BE2C (cell line): ENCODE data around the gene NPC2.
"Not testable (repeated sequence)": the region's sequence is repeated elsewhere in the genome, so short reads cannot be mapped to it uniquely, and the experiment has no call there.

Source experiments
- DNase-seq: peaks from one replicate; pipeline ENCODE4 v3.0.0-alpha.2; 2020
- H3K27me3 ChIP-seq: fragments of 250-450 bp; sonication (Bioruptor Pico); 2 replicates; pipeline ENCODE4 v1.5.1; 2020; ENCODE audit warnings: mild to moderate bottlenecking
- H3K36me3 ChIP-seq: fragments of 250-450 bp; sonication (Bioruptor Pico); 2 replicates; pipeline ENCODE4 v1.5.1; 2020; ENCODE audit warnings: mild to moderate bottlenecking
- H3K4me1 ChIP-seq: fragments of 250-450 bp; sonication (Bioruptor Pico); 2 replicates; pipeline ENCODE4 v1.5.1; 2020
- H3K4me3 ChIP-seq: 2 replicates; pipeline ENCODE4 v1.5.1; 2011; ENCODE audit warnings: low read depth, low read length
- H3K9me3 ChIP-seq: fragments of 250-450 bp; sonication (Bioruptor Pico); 2 replicates; pipeline ENCODE4 v1.5.1; 2020
- TF ChIP-seq, protein P1 (sequence below): IDR thresholded peaks from 2 replicates; pipeline ENCODE4 v1.5.1; 2012; ENCODE audit warnings: mild to moderate bottlenecking, low read depth, low read length

The NPC2 gene

GRCh38 chr14:74457565-74457895 is 35.6 kb downstream of the NPC2 start:
- no peaks in the 10 kb centered on the region for H3K4me1 ChIP-seq
- H3K4me3 ChIP-seq = no peak overlapping the region
- H3K27me3 ChIP-seq = 0 out of 2 replicates have a peak, but pooled peaks cover under 1% of the 10 kb centered on the region

DNA sequence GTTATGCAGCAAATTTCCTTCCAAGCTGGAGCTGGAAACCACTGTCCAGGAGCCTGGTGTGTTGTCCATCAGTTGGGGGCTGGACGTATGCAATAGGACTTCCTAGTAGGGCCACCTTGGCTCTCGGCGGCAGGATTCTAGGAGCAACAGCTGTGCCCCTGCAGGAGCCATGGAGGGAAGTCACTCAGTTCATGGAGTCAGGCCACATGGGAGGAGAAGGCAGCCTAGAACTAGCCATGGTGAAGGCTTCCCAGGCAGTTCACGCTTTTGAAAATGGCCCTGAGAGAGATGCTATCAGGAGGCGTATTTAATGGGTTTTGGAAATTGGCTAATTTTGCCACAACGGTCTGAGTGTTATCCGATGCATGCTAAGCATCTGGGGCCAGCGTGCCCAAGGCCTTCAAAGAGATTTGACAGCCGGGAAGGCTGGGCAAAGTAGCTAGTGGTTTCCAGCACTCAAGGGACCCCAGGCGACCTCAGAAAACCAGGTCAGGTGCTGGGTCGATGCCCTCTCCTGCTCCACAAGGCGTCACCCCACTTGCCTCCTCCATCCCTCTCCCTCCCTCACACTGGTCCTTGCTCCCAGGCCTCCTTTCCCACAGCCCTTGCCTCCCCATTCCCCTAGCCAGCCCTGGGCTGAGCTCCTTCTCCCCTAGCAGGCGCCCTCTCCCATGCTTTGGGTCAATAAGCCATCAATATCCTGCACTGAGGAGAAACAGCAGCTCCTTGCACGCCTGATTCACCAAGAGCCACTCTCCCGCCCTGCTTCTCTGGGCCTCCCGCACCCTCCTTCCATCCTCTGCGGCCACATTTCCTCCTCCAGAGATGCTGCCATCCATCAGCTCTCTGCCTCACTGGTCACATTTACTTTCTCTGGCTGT is 36.2 kb downstream of the NPC2 start:
- Histone ChIP-seq H3K9me3 (no peaks in the 10 kb centered on the region), H3K27me3 (peaks cover 5% of the 10 kb centered on the region; the same call in 1 of the 2 replicates), H3K36me3 (no peaks in the 10 kb centered on the region), H3K4me1 (no peaks in the 10 kb centered on the region), H3K4me3 (no peak overlapping the region)
- DNase-seq = no peak
- TF ChIP-seq, protein P1, sequence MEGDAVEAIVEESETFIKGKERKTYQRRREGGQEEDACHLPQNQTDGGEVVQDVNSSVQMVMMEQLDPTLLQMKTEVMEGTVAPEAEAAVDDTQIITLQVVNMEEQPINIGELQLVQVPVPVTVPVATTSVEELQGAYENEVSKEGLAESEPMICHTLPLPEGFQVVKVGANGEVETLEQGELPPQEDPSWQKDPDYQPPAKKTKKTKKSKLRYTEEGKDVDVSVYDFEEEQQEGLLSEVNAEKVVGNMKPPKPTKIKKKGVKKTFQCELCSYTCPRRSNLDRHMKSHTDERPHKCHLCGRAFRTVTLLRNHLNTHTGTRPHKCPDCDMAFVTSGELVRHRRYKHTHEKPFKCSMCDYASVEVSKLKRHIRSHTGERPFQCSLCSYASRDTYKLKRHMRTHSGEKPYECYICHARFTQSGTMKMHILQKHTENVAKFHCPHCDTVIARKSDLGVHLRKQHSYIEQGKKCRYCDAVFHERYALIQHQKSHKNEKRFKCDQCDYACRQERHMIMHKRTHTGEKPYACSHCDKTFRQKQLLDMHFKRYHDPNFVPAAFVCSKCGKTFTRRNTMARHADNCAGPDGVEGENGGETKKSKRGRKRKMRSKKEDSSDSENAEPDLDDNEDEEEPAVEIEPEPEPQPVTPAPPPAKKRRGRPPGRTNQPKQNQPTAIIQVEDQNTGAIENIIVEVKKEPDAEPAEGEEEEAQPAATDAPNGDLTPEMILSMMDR = no peak

More at GRCh38 chr14:74457565-74457895, 35.6 kb downstream of the NPC2 start:
- DNase-seq = no peak
- no peaks in the 10 kb centered on the region for H3K9me3 ChIP-seq
- no peaks in the 10 kb centered on the region for H3K36me3 ChIP-seq
- TF ChIP-seq, protein P1 = no peak

GRCh38 chr14:74454397-74454796 is 38.7 kb downstream of the NPC2 start:
- DNase-seq, H3K36me3 ChIP-seq: not testable (repeated sequence)

GRCh38 chr14:74444866-74445265 is 48.2 kb downstream of the NPC2 start:
- TF ChIP-seq, protein P1 = no peak
- no peaks in the 10 kb centered on the region for H3K4me1 ChIP-seq
- H3K27me3 ChIP-seq = peaks cover 20% of the 10 kb centered on the region
- H3K36me3 ChIP-seq = no peaks in the 10 kb centered on the region
- no peak for DNase-seq
- no peak overlapping the region for H3K4me3 ChIP-seq
- H3K9me3 ChIP-seq = no peaks in the 10 kb centered on the region

More at GRCh38 chr14:74454397-74454796, 38.7 kb downstream of the NPC2 start:
- not testable (repeated sequence) for H3K4me3 ChIP-seq, H3K4me1 ChIP-seq, H3K9me3 ChIP-seq, H3K27me3 ChIP-seq

GRCh38 chr14:74442757-74443156 is 50.3 kb downstream of the NPC2 start:
- DNase-seq = no peak

DNA sequence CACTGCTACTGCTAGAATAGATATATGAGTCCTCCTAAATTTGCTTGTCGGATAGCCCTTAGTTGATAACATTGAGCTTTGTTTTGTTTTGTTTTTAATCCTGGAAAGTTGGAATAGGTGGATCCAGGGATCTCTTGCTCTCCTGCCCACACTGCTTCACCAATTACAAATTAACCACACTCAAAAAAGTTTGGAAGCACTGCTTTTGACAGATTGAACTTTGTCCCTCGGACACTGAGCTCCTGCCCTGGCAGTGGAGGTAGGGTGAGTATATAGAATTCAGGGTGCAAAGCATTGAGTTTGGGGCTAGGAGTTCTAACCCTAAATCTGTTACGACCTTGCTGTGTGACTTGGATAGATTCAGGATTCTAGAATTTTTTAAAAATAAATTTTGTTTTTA is 52.0 kb downstream of the NPC2 start:
- Histone ChIP-seq H3K9me3 (no peaks in the 10 kb centered on the region), H3K4me3 (no peak overlapping the region), H3K4me1 (no peaks in the 10 kb centered on the region), H3K27me3 (peaks cover 36% of the 10 kb centered on the region), H3K36me3 (no peaks in the 10 kb centered on the region)
- DNase-seq = no peak
- TF ChIP-seq, protein P1 = no peak

More at GRCh38 chr14:74442757-74443156, 50.3 kb downstream of the NPC2 start:
- H3K36me3 ChIP-seq = no peaks in the 10 kb centered on the region
- H3K4me1 ChIP-seq = no peaks in the 10 kb centered on the region
- H3K27me3 ChIP-seq = peaks cover 31% of the 10 kb centered on the region
- no peak overlapping the region for H3K4me3 ChIP-seq
- H3K9me3 ChIP-seq = no peaks in the 10 kb centered on the region
- TF ChIP-seq, protein P1 = no peak
